HG02885 (cell line): Measurements from ENCODE around the gene RSL1D1.

Source experiments
- ATAC-seq: cut with Tn5 transposase; IDR thresholded peaks from one replicate; pipeline ENCODE4 v1.9.1; 2021; ENCODE audit warnings: mild to moderate bottlenecking; ENCODE audit not compliant: unreplicated experiment, poor library complexity

RSL1D1 gene

DNA sequence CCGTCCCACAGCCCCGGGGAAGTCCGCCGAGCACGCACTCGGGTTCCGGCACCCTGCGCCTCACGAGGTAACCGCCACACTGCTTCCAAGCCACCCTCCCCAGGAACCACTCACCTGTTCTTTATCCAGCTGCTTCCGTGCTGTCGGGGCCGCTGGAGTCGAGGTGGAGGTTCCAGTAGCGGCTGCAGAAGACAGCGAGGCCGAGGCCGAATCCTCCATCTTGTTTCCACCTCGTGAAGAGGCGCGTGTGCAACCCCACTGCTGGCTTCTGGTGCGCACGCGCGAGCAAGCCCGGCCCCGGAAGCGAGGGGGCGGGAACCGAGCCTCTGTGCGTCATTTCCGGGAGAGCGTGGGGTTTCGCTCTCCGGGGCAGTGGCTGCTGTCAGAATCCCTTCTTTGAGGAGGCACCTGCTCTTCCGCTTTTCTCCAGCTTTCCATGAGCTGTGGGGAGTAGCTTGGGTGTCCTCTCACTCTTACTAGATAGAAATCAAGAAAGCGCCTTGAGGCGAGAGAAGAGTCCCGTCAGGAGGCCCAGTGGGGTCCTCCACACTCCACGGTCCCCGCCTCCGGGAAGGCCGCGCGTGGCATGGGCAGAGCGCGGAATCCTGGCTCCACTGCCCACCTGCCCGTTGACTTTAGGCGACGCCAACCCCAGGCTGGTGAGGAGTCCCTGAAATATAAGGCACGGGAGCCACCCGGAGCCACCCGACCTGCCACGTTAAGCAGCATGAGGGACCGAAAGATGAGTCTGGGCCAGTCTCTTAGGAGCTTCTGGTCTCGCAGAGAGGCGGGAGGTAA is at the start of gene RSL1D1:
TSS of gene RSL1D1 (minus strand) at position 249 of the 798 bp plus-strand sequence. CDS start at position 219, 30 bp downstream.
- ATAC-seq = peak; percentile 90

DNA sequence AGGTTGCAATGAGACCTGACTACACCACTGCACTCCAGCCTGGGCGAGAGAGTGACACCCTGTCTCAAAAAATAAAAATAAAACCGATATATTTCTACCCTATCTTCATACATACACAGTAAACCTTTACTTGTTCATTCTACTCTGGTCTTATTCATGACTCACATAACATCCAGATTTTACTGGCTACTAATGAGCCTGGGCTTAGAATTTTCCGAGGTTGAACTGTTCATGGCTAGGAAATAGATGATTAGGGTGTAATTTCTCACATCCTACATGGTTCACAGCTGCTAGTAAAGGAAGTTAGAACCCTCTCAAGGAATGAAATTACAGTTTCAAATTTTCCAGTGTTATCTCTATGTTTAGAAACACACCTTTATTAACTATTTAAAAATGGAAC is 49.7 kb upstream of the RSL1D1 start:
- ATAC-seq = no peak

DNA sequence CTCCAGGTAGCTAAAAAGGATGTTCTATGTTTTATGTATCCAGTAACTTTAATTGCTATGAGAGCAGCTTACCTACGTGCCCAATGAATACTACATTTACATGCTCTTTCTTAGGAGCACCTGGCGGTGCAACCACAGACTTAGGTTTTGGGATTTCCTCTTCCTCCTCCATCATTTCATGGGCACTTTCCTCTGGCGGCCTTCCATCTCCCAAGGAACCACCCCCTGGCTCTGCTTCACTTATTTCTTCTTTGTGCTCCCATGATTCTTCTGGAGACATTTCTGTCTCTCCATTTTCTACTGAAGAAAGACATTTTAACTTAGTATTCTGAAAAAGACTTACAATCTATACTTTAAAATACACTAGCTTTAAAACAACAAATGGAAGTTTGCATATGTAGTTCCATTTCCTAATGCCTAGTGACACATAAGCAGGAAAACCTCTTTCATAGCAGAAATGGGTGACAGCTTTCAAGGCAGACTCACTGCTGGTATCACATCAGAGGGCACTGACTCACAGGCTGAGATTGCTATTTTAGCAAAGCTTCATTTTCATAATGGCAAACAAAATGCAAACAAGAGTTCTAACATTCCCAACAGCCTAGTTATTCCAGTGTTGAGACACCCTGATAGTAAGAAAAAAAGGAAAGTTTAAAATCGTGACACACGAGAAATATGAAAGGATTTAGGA is 45.3 kb upstream of the RSL1D1 start:
- ATAC-seq = no peak

GRCh38 chr16:11893571-11893970 is 42.2 kb upstream of the RSL1D1 start:
- ATAC-seq = no peak

DNA sequence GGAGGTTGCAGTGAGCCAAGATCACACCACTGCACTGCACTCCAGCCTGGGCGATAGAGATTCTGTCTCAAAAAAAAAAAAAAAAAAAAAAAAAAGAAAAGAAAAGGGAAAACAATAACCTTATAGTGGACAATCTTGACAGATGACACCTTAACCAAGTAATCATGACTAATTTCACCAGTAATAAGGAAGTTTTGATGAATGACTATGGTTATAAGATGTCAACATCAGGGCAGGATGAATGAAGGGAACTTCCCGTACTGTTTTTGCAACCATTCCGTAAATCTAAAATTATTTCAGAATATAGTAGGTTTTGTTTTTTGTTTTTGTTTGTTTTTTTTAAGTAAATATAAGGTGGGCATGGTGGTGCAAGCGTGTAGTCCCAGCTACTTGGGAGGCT is 41.4 kb upstream of the RSL1D1 start:
- no peak for ATAC-seq

- ATAC-seq = no peak
Measured at GRCh38 chr16:11890231-11890965, 39.1 kb upstream of the RSL1D1 start.

GRCh38 chr16:11886881-11887280 is 35.5 kb upstream of the RSL1D1 start:
- no peak for ATAC-seq

DNA sequence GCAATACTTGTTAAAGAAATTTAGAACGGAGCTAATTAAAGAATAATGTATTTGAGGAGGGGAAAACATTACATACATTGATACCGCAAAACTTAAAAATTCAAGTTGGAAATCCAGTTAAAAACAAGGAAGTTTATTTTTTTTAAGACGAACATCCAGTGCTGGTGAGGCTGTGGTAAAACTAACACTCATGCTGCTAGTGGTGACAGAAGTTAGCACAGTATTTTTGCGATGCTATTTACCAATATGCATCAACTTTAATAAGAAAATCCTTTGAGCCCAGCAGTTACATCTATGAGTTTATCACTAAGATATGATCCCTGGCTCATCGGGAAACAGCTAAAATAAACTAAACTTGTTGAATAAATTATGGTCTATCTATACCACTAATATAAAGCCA is 32.7 kb upstream of the RSL1D1 start:
- ATAC-seq = no peak

GRCh38 chr16:11880007-11880406 is 28.7 kb upstream of the RSL1D1 start:
- ATAC-seq = no peak

- ATAC-seq = no peak
Measured at GRCh38 chr16:11877374-11877773, 26.0 kb upstream of the RSL1D1 start.

DNA sequence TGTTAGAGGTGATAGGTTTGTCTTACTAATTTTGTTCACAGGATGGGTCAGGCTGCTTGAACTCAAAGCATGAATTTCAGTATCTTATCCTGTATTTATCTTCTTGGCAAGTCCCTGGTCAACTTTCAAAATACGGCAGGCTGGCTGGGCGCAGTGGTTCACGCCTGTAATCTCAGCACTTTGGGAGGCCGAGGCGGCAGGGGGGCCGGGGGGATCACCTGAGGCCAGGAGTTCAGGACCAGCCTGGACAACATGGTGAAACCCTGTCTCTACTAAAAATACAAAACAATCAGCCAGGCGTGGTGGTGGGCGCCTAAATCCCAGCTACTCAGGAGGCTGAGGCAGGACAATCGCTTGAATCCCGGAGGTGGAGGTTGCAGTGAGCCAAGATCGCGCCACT is 25.0 kb upstream of the RSL1D1 start:
- ATAC-seq = no peak

DNA sequence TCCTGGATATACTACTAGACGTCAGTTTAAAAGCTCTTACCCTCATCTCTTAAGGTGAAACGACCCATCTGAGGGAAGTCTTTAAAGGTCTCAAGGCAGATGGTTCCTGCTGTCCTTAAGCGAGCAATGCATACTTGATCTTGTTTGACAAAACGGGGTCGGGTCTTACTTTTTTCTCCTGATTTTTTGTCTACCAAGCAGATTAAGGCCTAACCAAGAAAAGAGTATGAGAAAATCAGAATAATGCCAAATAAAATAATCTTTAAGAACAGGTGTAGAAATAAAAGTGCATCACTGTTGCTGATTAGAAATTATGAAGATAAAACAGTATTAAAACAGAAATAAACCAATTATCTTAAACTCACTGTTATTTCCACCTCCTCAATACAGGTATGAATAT is 24.4 kb upstream of the RSL1D1 start:
- no peak for ATAC-seq

GRCh38 chr16:11871193-11871592 is 19.9 kb upstream of the RSL1D1 start:
- no peak for ATAC-seq

DNA sequence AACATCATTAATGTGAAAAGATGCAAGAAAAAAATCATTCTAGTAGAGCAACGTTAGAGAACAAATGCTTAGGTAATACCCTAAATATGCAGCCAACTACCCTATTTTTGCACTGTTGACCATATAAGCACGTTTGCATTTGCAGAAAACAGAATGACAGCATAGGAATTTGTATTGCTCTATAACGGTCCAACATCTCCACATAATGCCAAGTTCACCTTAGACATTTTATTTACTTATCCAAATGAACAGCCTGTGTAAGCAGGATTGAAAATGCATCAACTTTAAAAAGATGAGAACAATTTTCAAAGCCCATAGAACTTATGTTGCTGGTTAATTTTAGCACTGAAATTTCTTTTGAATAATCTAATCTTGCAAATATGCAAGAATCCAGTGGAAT is 19.1 kb upstream of the RSL1D1 start:
- no peak for ATAC-seq

GRCh38 chr16:11869353-11870228 is 18.2 kb upstream of the RSL1D1 start:
- ATAC-seq = no peak

DNA sequence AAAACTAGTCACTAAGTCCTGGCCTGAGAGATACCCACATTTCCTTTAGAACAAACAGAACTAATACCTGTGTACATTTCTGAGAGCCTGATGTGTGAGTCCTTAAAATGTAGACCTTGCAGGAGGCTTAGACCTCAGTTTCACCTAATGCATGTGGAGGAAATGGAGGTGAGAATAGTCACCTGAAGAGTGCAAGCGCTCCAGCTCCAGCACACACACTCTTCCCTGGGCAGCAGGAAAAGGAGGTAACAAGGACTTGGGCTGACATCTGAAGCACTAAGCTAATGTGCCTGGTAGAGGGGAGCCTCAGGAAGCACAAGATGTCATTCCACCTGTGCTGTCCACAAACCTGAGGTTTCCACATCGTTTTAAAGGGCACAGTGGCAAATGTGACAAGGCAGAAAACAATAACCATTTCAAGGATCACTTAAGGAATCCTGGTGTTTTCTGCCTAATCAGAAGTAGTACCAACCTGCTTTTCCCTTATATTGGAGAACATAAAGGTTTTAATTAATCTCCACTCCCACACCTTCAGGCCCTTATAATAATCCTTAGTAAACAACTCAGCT is 17.2 kb upstream of the RSL1D1 start:
- no peak for ATAC-seq

DNA sequence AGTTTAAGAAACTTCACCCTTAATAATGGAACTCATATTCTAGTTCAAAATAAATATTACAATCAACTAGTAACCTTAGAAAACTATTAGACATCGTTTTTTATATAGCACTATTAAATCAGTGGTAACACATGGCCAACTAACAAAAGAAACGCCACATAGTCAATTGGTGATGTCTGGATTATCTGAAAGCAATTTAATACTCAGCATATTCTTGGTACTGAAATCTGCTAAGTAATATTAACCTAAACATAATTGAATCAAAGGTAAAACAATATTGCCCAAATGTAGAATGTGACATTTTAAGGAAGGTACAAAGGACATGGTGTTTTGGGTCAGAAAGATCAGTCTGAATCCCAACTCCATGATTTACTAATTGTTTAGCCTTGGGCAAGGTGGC is 11.1 kb upstream of the RSL1D1 start:
- no peak for ATAC-seq

GRCh38 chr16:11857161-11857560 is 5.8 kb upstream of the RSL1D1 start:
- ATAC-seq = no peak

GRCh38 chr16:11852092-11852809 is 909 bp upstream of the RSL1D1 start:
- no peak for ATAC-seq
